Activated CD4-positive, alpha-beta memory T cell treated with anti-CD3 and anti-CD28 coated beads for 36 hours (primary cell): ENCODE results near the gene GIGYF1. TPM values are rescaled to one million over a fixed set of nuclear protein-coding genes. Genes with fewer than 3 reads are reported as not detected.
"Not testable (repeated sequence)": the region's sequence is repeated elsewhere in the genome, so short reads cannot be mapped to it uniquely, and the experiment has no call there.

Experiments used
- CTCF ChIA-PET: fragments of 350-600 bp; sonication (Branson Sonifier 250); formaldehyde crosslinking; loops from one replicate; lab custom pipeline; 2021; ENCODE audit warnings: antibody characterized with exemption, inconsistent platforms; lab: Charles Lee
- POLR2A ChIA-PET: fragments of 350-600 bp; sonication (Branson Sonifier 250); formaldehyde crosslinking; loops from one replicate; lab custom pipeline; 2021; ENCODE audit warnings: antibody characterized with exemption; lab: Charles Lee
- DNase-seq: peaks from one replicate; pipeline ENCODE4 v3.0.0-alpha.2; 2020
- H3K27ac Mint-ChIP-seq: one replicate; pipeline ENCODE4 v1.8.0; 2021; ENCODE audit warnings: mixed read lengths
- H3K27me3 Mint-ChIP-seq: one replicate; pipeline ENCODE4 v1.8.0; 2021; ENCODE audit warnings: mixed read lengths
- H3K36me3 Mint-ChIP-seq: one replicate; pipeline ENCODE4 v1.8.0; 2021; ENCODE audit warnings: mixed read lengths
- H3K4me1 Mint-ChIP-seq: one replicate; pipeline ENCODE4 v1.8.0; 2021; ENCODE audit warnings: low read depth, mixed read lengths
- H3K4me3 Mint-ChIP-seq: one replicate; pipeline ENCODE4 v1.8.0; 2021; ENCODE audit warnings: mild to moderate bottlenecking, mixed read lengths
- H3K9me3 Mint-ChIP-seq: one replicate; pipeline ENCODE4 v1.8.0; 2021; ENCODE audit warnings: mixed read lengths
- intact Hi-C: fragments of 100-400 bp; cut with micrococcal nuclease; formaldehyde crosslinking; loops from one replicate; pipeline ENCODE4 v1.15.1; 2023
- total RNA-seq, 2 experiments: library from RNA; stranded (reverse); gene quantifications; one replicate each; pipeline ENCODE4 v1.2.3, GENCODE V29; 2021

GIGYF1 gene
- total RNA-seq, 2 experiments from 2014 or later = 40.2 to 40.5 TPM

DNA sequence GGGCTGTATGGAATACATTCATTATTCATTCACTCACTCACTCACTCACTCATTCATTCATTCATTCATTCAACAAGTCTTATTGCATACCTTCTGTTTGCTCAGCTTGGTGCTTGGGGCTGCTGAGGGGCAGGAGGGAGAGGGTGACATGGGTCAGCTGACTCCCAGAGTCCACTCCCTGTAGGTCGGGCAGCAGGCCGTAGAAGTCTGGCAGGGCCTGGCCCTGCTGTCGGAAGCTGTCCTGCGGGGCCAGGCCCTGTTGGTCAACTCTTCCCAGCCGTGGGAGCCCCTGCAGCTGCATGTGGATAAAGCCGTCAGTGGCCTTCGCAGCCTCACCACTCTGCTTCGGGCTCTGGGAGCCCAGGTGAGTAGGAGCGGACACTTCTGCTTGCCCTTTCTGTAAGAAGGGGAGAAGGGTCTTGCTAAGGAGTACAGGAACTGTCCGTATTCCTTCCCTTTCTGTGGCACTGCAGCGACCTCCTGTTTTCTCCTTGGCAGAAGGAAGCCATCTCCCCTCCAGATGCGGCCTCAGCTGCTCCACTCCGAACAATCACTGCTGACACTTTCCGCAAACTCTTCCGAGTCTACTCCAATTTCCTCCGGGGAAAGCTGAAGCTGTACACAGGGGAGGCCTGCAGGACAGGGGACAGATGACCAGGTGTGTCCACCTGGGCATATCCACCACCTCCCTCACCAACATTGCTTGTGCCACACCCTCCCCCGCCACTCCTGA, 28.6 kb upstream of the GIGYF1 start:
- DNase-seq = no peak
- intact Hi-C loops = no loop called here
- CTCF ChIA-PET = interaction anchor here (1.1 to 5.1 kb wide), 2 partner anchors 16 to 23 kb away, joined by 5 to 68 read pairs; partner anchors contain the start of gene POP7
- H3K9me3 Mint-ChIP-seq = peaks cover 5% of the 10 kb centered on the region
- no peaks in the 10 kb centered on the region for H3K36me3 Mint-ChIP-seq
- peaks cover 5% of the 10 kb centered on the region for H3K4me1 Mint-ChIP-seq
- no peak overlapping the region for H3K4me3 Mint-ChIP-seq
- no peak overlapping the region for H3K27ac Mint-ChIP-seq
- POLR2A ChIA-PET = no interaction called here
- H3K27me3 Mint-ChIP-seq = peaks cover 41% of the 10 kb centered on the region

DNA sequence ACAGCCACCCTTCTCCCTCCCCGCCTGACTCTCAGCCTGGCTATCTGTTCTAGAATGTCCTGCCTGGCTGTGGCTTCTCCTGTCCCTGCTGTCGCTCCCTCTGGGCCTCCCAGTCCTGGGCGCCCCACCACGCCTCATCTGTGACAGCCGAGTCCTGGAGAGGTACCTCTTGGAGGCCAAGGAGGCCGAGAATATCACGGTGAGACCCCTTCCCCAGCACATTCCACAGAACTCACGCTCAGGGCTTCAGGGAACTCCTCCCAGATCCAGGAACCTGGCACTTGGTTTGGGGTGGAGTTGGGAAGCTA, 27.4 kb upstream of the GIGYF1 start:
- POLR2A ChIA-PET = no interaction called here
- Mint-ChIP-seq H3K27me3 (peaks cover 41% of the 10 kb centered on the region), H3K4me3 (no peak overlapping the region), H3K9me3 (peaks cover 5% of the 10 kb centered on the region), H3K4me1 (peaks cover 5% of the 10 kb centered on the region), H3K36me3 (no peaks in the 10 kb centered on the region), H3K27ac (no peak overlapping the region)
- DNase-seq = no peak
- CTCF ChIA-PET = interaction anchor here (1.8 kb wide), 1 partner anchor 16 kb away, joined by 7 read pairs; the partner anchor contains the start of gene POP7
- intact Hi-C loops = no loop called here

DNA sequence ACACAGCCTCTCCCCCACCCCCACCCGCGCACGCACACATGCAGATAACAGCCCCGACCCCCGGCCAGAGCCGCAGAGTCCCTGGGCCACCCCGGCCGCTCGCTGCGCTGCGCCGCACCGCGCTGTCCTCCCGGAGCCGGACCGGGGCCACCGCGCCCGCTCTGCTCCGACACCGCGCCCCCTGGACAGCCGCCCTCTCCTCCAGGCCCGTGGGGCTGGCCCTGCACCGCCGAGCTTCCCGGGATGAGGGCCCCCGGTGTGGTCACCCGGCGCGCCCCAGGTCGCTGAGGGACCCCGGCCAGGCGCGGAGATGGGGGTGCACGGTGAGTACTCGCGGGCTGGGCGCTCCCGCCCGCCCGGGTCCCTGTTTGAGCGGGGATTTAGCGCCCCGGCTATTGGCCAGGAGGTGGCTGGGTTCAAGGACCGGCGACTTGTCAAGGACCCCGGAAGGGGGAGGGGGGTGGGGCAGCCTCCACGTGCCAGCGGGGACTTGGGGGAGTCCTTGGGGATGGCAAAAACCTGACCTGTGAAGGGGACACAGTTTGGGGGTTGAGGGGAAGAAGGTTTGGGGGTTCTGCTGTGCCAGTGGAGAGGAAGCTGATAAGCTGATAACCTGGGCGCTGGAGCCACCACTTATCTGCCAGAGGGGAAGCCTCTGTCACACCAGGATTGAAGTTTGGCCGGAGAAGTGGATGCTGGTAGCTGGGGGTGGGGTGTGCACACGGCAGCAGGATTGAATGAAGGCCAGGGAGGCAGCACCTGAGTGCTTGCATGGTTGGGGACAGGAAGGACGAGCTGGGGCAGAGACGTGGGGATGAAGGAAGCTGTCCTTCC, 26.8 kb upstream of the GIGYF1 start:
- Mint-ChIP-seq H3K9me3 (peaks cover 5% of the 10 kb centered on the region), H3K4me1 (peaks cover 5% of the 10 kb centered on the region), H3K27ac (no peak overlapping the region), H3K4me3 (no peak overlapping the region), H3K36me3 (no peaks in the 10 kb centered on the region), H3K27me3 (peaks cover 41% of the 10 kb centered on the region)
- CTCF ChIA-PET = interaction anchor here (1.8 kb wide), 1 partner anchor 15 kb away, joined by 7 read pairs; the partner anchor contains the start of gene POP7
- POLR2A ChIA-PET = no interaction called here
- no peak for DNase-seq
- intact Hi-C loops = no loop called here

DNA sequence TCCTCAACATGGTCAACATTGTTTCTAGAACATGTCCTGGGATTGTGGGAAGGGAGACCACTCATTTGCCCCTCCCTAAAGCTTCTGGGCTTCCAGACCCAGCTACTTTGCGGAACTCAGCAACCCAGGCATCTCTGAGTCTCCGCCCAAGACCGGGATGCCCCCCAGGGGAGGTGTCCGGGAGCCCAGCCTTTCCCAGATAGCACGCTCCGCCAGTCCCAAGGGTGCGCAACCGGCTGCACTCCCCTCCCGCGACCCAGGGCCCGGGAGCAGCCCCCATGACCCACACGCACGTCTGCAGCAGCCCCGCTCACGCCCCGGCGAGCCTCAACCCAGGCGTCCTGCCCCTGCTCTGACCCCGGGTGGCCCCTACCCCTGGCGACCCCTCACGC, 26.2 kb upstream of the GIGYF1 start, which contains the start of gene EPO:
Gene EPO, plus strand, starts transcription at position 190 of the 392 bp plus-strand sequence. CDS start 513 bp downstream, outside the sequence.
- Mint-ChIP-seq H3K27ac (no peak within 1 kb of the TSS), H3K36me3 (no peaks in the 10 kb centered on the region), H3K4me3 (no peak within 1 kb of the TSS), H3K4me1 (peaks cover 5% of the 10 kb centered on the region), H3K27me3 (peaks cover 41% of the 10 kb centered on the region), H3K9me3 (peaks cover 5% of the 10 kb centered on the region)
- POLR2A ChIA-PET = interaction anchor here (1.3 kb wide), 1 partner anchor 14 kb away, joined by 3 read pairs; the partner anchor contains the start of gene POP7
- CTCF ChIA-PET = interaction anchor here (1.8 kb wide), 1 partner anchor 14 kb away, joined by 7 read pairs; the partner anchor contains the start of gene POP7
- no peak for DNase-seq
- intact Hi-C loops = no loop called here

DNA sequence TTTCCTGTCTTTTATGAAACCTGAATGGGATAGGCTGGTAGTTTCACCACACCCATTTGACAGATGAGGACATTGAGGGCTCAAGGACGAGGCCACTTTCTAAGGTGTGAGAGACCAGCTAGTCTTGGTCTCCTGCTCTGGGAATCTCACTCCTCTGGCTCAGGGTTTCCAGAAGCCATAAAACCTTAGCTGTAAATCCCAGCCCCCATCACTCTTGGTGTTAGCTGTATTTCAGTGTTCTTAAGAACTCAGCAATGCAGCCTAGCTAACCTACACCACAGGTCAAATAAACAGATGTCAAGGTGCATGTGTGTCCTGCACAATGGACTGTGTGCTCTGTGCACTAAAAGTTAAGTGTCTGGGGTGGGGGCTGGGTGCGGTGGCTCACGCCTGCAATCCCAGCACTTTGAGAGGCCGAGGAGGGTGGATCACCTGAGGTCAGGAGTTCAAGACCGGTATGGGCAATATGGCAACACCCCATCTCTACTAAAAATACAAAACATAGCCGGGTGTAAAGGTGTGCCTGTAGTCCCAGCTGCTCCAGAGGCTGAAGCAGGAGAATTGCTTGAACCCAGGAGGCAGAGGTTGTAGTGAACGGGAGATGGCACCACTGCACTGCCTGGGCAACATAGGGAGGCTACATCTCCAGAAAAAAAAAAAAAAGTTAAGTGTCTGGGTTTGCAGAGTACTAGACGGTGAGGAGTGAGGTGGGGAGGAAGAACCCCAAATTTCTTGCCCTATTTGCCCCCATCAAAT, 25.7 kb upstream of the GIGYF1 start:
- Mint-ChIP-seq H3K27ac (no peak overlapping the region), H3K27me3 (peaks cover 40% of the 10 kb centered on the region), H3K4me1 (peaks cover 2% of the 10 kb centered on the region), H3K4me3 (no peak overlapping the region), H3K36me3 (no peaks in the 10 kb centered on the region), H3K9me3 (peaks cover 5% of the 10 kb centered on the region)
- POLR2A ChIA-PET = interaction anchor here (1.3 kb wide), 1 partner anchor 14 kb away, joined by 3 read pairs; the partner anchor contains the start of gene POP7
- CTCF ChIA-PET = interaction anchor here (0.7 kb wide), 1 partner anchor 105 kb away, joined by 3 read pairs; no protein-coding TSS in a partner anchor
- intact Hi-C loops = no loop called here
- DNase-seq = no peak

DNA sequence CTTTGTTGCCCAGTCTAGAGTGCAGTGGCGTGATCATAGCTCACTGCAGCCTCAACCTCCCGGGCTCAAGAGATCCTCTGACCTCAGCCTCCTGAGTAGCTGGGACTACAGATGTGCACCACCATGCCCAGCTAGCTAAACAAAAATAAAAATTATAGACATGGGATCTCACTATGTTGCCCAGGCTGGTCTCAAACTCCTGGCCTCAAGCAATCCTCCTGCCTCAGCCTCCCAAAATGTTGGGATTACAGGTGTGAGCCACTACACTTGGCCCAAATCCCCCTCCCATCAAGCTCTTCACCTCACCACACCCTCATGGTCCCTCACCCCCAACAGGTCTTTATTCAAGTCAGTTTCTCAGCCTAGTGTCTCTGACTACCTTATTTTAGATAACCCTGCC, 23.0 kb upstream of the GIGYF1 start:
- peaks cover 30% of the 10 kb centered on the region for H3K27me3 Mint-ChIP-seq
- H3K27ac Mint-ChIP-seq, H3K4me3 Mint-ChIP-seq, H3K36me3 Mint-ChIP-seq, POLR2A ChIA-PET, H3K9me3 Mint-ChIP-seq, intact Hi-C loops, DNase-seq, H3K4me1 Mint-ChIP-seq: not testable (repeated sequence)
- CTCF ChIA-PET = interaction anchor here (1.1 to 1.9 kb wide), 3 partner anchors 9 to 135 kb away, joined by 3 to 10 read pairs (median 4); partner anchors contain the start of genes POP7 and SLC12A9

DNA sequence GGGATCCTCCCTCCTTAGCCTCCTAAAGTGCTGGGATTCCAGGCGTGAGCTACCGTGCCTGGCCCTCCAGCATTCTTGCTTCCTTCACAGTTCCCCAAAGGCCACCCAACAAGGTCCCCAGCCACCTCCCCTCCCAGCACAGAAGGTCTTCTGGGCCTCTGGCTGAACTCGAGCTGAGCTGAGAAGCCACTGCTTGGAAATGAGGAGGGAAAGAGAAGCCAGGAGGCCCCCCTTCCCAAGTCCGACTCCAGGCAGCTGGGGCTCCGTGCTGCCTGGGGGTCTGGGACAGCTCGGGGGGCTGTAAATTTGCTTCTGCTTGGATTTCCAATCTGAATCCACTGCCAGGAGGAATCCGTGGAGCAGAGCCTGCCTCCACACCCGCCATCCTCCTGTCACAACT, 20.7 kb upstream of the GIGYF1 start:
- Mint-ChIP-seq H3K9me3 (peaks cover 5% of the 10 kb centered on the region), H3K4me3 (no peak overlapping the region), H3K27me3 (peaks cover 11% of the 10 kb centered on the region), H3K4me1 (no peaks in the 10 kb centered on the region), H3K27ac (no peak overlapping the region), H3K36me3 (no peaks in the 10 kb centered on the region)
- no peak for DNase-seq
- CTCF ChIA-PET = interaction anchor here (1.6 kb wide), 1 partner anchor 11 kb away, joined by 9 read pairs; no protein-coding TSS in a partner anchor
- POLR2A ChIA-PET = no interaction called here
- intact Hi-C loops = no loop called here

DNA sequence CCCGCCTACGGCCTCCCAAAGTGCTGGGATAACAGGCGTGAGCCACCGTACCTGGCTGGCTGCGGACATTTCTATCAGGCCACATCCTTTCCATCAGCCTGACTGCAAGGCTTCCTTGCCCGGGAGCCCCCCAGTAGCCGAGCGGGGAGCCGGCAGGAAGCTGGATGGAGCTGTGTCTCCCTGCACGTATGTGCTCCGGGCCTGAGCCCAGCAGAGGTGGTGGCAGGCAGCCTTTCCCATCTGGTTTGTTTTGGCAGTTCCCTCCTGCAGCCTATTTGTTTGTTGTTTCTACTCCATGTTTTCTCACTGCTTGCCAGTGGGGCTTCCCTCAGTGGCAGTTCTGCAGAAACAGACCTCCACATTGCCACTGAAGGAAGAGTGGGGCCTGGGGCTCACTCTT, 17.3 kb upstream of the GIGYF1 start:
- no peaks in the 10 kb centered on the region for H3K27me3 Mint-ChIP-seq
- intact Hi-C loops = no loop called here
- no peak overlapping the region for H3K4me3 Mint-ChIP-seq
- peaks cover 8% of the 10 kb centered on the region for H3K36me3 Mint-ChIP-seq
- no peak for DNase-seq
- peaks cover 14% of the 10 kb centered on the region for H3K4me1 Mint-ChIP-seq
- no peak overlapping the region for H3K27ac Mint-ChIP-seq
- no peaks in the 10 kb centered on the region for H3K9me3 Mint-ChIP-seq
- CTCF ChIA-PET = interaction anchor here (1.2 kb wide), 1 partner anchor 141 kb away, joined by 3 read pairs; the partner anchor contains the start of gene SLC12A9
- POLR2A ChIA-PET = no interaction called here

DNA sequence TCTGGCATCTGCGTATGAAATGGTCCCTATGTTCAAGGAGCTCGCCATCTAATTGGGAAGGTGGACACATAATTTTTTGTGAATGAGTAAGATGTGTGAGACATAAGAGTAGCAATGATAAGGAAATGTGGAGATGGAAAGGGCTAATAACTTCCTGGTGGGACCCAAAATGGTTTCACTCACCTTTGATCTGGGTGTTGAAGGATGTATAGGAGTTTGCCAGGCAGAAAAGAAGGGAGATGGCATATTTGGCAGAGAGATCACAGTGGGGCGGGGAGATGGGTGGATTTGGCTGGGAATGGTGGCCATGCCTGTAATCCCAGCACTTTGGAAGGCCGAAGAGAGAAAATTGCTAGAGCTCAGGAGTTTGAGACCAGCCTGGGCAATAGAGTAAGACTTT, 16.4 kb upstream of the GIGYF1 start:
- POLR2A ChIA-PET = no interaction called here
- Mint-ChIP-seq H3K27me3 (no peaks in the 10 kb centered on the region), H3K4me3 (no peak overlapping the region), H3K4me1 (peaks cover 14% of the 10 kb centered on the region), H3K27ac (no peak overlapping the region), H3K9me3 (no peaks in the 10 kb centered on the region), H3K36me3 (peaks cover 8% of the 10 kb centered on the region)
- no peak for DNase-seq
- intact Hi-C loops = no loop called here
- CTCF ChIA-PET = interaction anchor here (1.2 kb wide), 1 partner anchor 142 kb away, joined by 3 read pairs; the partner anchor contains the start of gene SLC12A9

DNA sequence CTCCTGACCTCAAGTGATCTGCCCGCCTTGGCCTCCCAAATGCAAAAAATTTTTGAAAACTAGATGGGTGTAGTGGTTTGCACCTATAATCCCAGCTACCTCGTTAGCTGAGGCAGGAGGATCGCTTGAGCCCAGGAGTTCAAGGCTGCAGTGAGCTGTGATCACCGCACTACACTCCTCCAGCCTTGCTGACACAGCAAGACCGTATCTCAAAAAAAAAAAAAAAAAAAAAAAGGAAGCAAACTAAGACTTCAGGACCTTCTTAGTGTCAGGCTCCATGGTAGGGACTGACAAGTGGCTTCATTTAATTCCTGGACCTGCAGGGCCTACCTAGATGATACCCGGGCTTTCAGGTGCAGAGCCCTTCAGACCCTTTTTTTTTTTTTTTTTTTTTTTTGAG, 14.3 kb upstream of the GIGYF1 start:
- Mint-ChIP-seq H3K4me1 (peaks cover 14% of the 10 kb centered on the region), H3K27ac (no peak overlapping the region), H3K9me3 (no peaks in the 10 kb centered on the region), H3K27me3 (no peaks in the 10 kb centered on the region), H3K36me3 (peaks cover 8% of the 10 kb centered on the region), H3K4me3 (no peak overlapping the region)
- CTCF ChIA-PET = interaction anchor here (0.6 to 6.5 kb wide), 2 partner anchors 14 to 16 kb away, joined by 3 to 68 read pairs; no protein-coding TSS in a partner anchor
- DNase-seq = no peak
- POLR2A ChIA-PET = no interaction called here
- intact Hi-C loops = loop anchor here (5.0 kb wide), 1 partner anchor 169 kb away; the partner anchor contains the start of gene SRRT

DNA sequence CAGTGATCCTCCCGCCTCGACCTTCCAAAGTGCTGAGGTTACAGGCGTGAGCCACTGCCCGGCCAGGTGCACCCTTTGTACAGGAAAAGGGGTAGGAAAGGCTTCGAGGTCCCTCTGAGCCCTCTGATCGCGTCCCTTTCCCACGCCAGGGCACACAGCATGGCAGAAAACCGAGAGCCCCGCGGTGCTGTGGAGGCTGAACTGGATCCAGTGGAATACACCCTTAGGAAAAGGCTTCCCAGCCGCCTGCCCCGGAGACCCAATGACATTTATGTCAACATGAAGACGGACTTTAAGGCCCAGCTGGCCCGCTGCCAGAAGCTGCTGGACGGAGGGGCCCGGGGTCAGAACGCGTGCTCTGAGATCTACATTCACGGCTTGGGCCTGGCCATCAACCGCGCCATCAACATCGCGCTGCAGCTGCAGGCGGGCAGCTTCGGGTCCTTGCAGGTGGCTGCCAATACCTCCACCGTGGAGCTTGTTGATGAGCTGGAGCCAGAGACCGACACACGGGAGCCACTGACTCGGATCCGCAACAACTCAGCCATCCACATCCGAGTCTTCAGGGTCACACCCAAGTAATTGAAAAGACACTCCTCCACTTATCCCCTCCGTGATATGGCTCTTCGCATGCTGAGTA, 12.7 kb upstream of the GIGYF1 start:
- peaks cover 8% of the 10 kb centered on the region for H3K36me3 Mint-ChIP-seq
- POLR2A ChIA-PET = interaction anchor here (1.0 to 2.3 kb wide), 3 partner anchors 12 to 581 kb away, joined by 3 to 38 read pairs (median 3); partner anchors contain the start of genes GIGYF1 and MBLAC1
- no peaks in the 10 kb centered on the region for H3K9me3 Mint-ChIP-seq
- intact Hi-C loops = loop anchor here (5.0 kb wide), 1 partner anchor 171 kb away; the partner anchor contains the start of gene SRRT
- H3K4me1 Mint-ChIP-seq = peaks cover 14% of the 10 kb centered on the region
- no peak for DNase-seq
- H3K27ac Mint-ChIP-seq = peak overlapping the region; percentile 88
- peak overlapping the region; percentile 90 for H3K4me3 Mint-ChIP-seq
- no peaks in the 10 kb centered on the region for H3K27me3 Mint-ChIP-seq
- CTCF ChIA-PET = interaction anchor here (0.6 to 6.5 kb wide), 6 partner anchors 18 to 354 kb away, joined by 3 to 92 read pairs (median 22); partner anchors contain the start of genes FBXO24, LRCH4 and SLC12A9
